GM12865 (cell line): ENCODE measurements around the gene POLDIP3.

Experiments
- DNase-seq: peaks from one replicate; pipeline ENCODE4 v3.0.0; 2010; ENCODE audit warnings: low read depth
- H3K4me3 ChIP-seq: 2 replicates; pipeline ENCODE4 v1.5.1; 2011; ENCODE audit warnings: mild to moderate bottlenecking, low read depth, low read length, control low read depth
- CTCF ChIP-seq: IDR thresholded peaks from 2 replicates; pipeline ENCODE4 v1.5.1; 2011; ENCODE audit warnings: low read length, control low read depth, low read depth, inconsistent platforms; ENCODE audit not compliant: insufficient read depth; ENCODE audit errors: missing control alignments

The POLDIP3 gene

GRCh38 chr22:42645341-42645937 is 30.8 kb upstream of the POLDIP3 start:
- no peak overlapping the region for H3K4me3 ChIP-seq
- no peak for TF ChIP-seq CTCF
- no peak for DNase-seq

GRCh38 chr22:42644422-42645340 is 30.0 kb upstream of the POLDIP3 start:
- DNase-seq = no peak
- TF ChIP-seq CTCF = no peak

DNA sequence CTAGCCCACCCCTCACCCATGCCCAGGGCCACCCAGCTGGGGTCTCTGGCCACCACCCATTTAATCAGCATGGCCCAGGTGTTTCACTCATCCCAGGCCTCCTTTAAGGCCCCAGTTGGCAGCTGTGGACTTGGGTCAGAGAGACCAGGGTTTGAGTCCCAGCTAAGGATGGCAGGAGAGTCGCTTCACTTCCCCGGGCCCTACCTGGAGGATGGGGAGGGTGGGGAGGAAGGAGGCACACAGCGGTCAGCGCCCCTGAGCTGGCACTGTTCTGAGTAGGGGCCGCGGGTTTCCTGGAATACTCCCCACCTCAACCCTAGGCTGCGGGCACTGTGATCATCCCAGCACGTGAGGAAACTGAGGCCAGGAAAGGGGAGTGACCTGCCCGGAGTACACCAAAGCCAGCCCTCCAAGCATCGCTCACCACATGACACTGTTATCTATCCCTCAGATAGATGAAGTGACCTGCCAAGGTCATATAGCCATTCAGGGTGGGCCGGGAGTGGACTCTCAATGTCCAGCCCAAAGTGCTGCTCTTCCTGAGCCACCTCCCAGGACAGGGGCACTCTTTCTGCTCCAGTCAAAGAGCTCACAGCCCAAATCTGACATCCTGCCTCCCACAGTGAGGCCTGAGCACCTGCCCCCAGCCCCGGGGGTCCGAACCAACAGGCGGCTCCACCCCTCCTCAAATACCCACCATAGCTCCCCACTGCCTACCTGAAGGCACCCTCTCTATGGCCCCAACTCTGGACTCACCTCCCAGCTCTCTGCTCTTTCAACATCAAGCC is 29.1 kb upstream of the POLDIP3 start:
- no peak for DNase-seq
- H3K4me3 ChIP-seq = no peak overlapping the region
- TF ChIP-seq CTCF = no peak

More at GRCh38 chr22:42644422-42645340, 30.0 kb upstream of the POLDIP3 start:
- H3K4me3 ChIP-seq = no peak overlapping the region

- no peak overlapping the region for H3K4me3 ChIP-seq
- TF ChIP-seq CTCF = no peak
- peak; percentile 56 for DNase-seq
These were observed 28.3 kb upstream of the POLDIP3 start for GRCh38 chr22:42642806-42643633.

GRCh38 chr22:42641801-42642413 is 27.2 kb upstream of the POLDIP3 start:
- no peak overlapping the region for H3K4me3 ChIP-seq
- no peak for DNase-seq
- no peak for TF ChIP-seq CTCF
